22Rv1 (cell line): ENCODE measurements around the gene CDHR3.

ENCODE experiments used
- H3K27ac ChIP-seq: fragments of 450-650 bp; 2 replicates; pipeline ENCODE4 v1.5.1; 2017
- CTCF ChIP-seq: fragments of 450-650 bp; IDR thresholded peaks from 2 replicates; pipeline ENCODE4 v1.5.1; 2017; ENCODE audit warnings: mild to moderate bottlenecking
- ZFX ChIP-seq: fragments of 450-650 bp; IDR thresholded peaks from 2 replicates; pipeline ENCODE4 v1.6.1; 2017; ENCODE audit warnings: antibody characterized with exemption, borderline replicate concordance

The CDHR3 gene

GRCh38 chr7:106065575-106066500, 102.8 kb downstream of the CDHR3 start:
- TF ChIP-seq CTCF (no peak), ZFX (no peak)
- peak overlapping the region; percentile 30 for H3K27ac ChIP-seq

- no peak overlapping the region for H3K27ac ChIP-seq
- TF ChIP-seq CTCF: no peak
- TF ChIP-seq ZFX: no peak
Measured at GRCh38 chr7:106067678-106068077, 104.6 kb downstream of the CDHR3 start.

GRCh38 chr7:106068538-106068961, 105.5 kb downstream of the CDHR3 start:
- no peak overlapping the region for H3K27ac ChIP-seq
- TF ChIP-seq CTCF: no peak
- TF ChIP-seq ZFX: no peak

- no peak overlapping the region for H3K27ac ChIP-seq
- no peak for TF ChIP-seq ZFX
Measured at GRCh38 chr7:106068986-106069385, 105.9 kb downstream of the CDHR3 start.

GRCh38 chr7:106069471-106070200, 106.6 kb downstream of the CDHR3 start:
- no peak overlapping the region for H3K27ac ChIP-seq
- TF ChIP-seq ZFX (no peak), CTCF (no peak)

- no peak for TF ChIP-seq ZFX
- no peak for TF ChIP-seq CTCF
- H3K27ac ChIP-seq: no peak overlapping the region
Measured at GRCh38 chr7:106070201-106070551, 107.1 kb downstream of the CDHR3 start.

GRCh38 chr7:106070567-106071254, 107.6 kb downstream of the CDHR3 start:
- H3K27ac ChIP-seq: no peak overlapping the region
- TF ChIP-seq CTCF: no peak
- TF ChIP-seq ZFX: no peak
